ENCODE results near the gene TXK.

DNA sequence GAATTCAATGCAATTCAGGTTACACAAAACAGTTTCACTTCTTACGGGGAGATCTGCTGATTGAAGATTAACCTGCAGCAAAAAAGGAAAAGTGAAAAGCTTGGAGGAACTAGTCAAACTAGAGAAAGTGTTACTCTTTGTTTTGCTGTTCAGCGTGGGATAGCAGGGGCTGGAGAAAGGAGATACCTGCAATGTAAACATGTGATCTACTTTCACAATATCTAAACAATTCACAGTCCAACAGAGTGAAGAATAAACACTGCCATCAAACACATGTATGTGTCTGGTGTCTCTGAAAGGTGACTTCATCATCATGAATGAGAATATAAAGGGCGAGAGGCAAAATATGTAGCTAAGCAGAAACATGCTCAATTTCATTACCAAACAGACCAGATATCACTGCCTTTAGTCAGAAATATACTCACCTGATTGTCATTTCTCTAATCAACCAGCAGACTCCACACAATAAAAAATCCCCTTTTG, 91.0 kb downstream of the TXK start:
- TF ChIP-seq POLR2A (IDR thresholded peaks at IDR 0.05) (no peak), POLR2AphosphoS5 (IDR thresholded peaks at IDR 0.05) (no peak)

All from prostate gland (tissue), 1 donor.